ENCODE measurements around the gene SH3BP2.

Gene SH3BP2

DNA sequence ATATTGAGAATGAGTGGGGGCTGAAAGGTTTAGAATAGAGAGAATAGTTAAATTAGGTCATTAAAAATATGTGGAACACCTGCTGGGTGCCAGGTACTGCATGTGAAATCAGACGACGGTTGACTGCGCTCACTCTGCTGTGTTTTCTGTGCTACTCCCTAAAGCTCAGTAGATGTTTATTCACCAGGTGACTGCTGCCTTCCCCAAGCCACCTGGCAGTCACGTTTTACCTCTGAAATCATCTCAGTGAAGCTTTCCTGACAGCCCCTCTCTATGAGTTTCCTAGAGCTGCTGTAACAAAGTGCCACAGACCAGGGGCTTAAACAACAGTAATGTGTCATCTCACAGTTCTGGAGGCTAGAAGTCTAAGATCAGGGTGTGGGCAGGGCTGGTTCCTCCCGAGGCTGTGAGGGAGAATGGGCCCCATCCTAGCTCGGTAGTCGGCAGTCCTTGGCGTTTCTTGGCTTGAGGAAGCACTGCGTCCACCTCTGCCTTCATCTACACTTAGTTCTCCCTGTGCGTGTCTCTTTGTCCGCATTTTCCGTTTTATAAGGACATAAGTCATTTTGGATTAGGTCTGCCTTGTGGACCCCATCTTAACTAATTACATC is 76.1 kb downstream of the SH3BP2 start:
- Histone ChIP-seq H3K27me3 (replicated peaks; ENCODE audit: control insufficient read depth, insufficient read depth, low read length) (no peaks in the 10 kb centered on the region), H3K36me3 (ENCODE audit: control insufficient read depth, insufficient read depth, low read length) (no peaks in the 10 kb centered on the region), H3K4me3 (replicated peaks; ENCODE audit: low read depth, low read length) (no peak overlapping the region)
- no peak for DNase-seq (ENCODE audit: extremely low read depth, insufficient read length)
- TF ChIP-seq, protein P1, sequence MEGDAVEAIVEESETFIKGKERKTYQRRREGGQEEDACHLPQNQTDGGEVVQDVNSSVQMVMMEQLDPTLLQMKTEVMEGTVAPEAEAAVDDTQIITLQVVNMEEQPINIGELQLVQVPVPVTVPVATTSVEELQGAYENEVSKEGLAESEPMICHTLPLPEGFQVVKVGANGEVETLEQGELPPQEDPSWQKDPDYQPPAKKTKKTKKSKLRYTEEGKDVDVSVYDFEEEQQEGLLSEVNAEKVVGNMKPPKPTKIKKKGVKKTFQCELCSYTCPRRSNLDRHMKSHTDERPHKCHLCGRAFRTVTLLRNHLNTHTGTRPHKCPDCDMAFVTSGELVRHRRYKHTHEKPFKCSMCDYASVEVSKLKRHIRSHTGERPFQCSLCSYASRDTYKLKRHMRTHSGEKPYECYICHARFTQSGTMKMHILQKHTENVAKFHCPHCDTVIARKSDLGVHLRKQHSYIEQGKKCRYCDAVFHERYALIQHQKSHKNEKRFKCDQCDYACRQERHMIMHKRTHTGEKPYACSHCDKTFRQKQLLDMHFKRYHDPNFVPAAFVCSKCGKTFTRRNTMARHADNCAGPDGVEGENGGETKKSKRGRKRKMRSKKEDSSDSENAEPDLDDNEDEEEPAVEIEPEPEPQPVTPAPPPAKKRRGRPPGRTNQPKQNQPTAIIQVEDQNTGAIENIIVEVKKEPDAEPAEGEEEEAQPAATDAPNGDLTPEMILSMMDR (IDR thresholded peaks at IDR 0.05; ENCODE audit: insufficient read depth, low read length, poor library complexity, severe bottlenecking), result no peak

GRCh38 chr4:2869659-2870058 is 76.8 kb downstream of the SH3BP2 start:
- Histone ChIP-seq H3K36me3 (ENCODE audit: control insufficient read depth, insufficient read depth, low read length) (no peaks in the 10 kb centered on the region), H3K27me3 (replicated peaks; ENCODE audit: control insufficient read depth, insufficient read depth, low read length) (no peaks in the 10 kb centered on the region), H3K4me3 (replicated peaks; ENCODE audit: low read depth, low read length) (no peak overlapping the region)
- DNase-seq (ENCODE audit: extremely low read depth, insufficient read length), result no peak
- TF ChIP-seq, protein P1 (IDR thresholded peaks at IDR 0.05; ENCODE audit: insufficient read depth, low read length, poor library complexity, severe bottlenecking), result no peak

DNA sequence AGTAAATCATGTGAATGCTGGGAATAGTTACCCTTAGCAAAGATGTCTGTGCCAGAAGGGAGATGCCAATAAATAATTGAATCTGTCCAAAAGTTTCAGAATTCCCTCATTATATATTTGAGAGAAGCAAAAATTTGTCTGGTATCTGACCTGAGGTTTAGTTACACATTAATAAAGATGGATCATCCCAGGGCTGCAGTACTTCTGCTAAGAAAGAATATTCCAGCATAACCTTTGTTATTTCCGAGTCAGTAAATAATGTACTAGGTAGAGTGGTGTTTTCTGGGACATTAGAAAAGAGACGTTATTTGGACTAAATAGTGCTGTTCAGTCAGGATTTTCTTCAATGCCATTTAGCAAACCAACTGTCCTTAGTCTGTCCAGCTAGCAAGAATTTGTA is 77.2 kb downstream of the SH3BP2 start:
- H3K4me3 ChIP-seq (replicated peaks; ENCODE audit: low read depth, low read length), result no peak overlapping the region
- DNase-seq (ENCODE audit: extremely low read depth, insufficient read length), result no peak
- TF ChIP-seq, protein P1 (IDR thresholded peaks at IDR 0.05; ENCODE audit: insufficient read depth, low read length, poor library complexity, severe bottlenecking), result no peak
- no peaks in the 10 kb centered on the region for H3K36me3 ChIP-seq (ENCODE audit: control insufficient read depth, insufficient read depth, low read length)
- H3K27me3 ChIP-seq (replicated peaks; ENCODE audit: control insufficient read depth, insufficient read depth, low read length), result no peaks in the 10 kb centered on the region

- no peak for DNase-seq (ENCODE audit: extremely low read depth, insufficient read length)
- H3K4me3 ChIP-seq (replicated peaks; ENCODE audit: low read depth, low read length), result no peak overlapping the region
- 0 out of 2 replicates have a peak, but pooled peaks cover 3% of the 10 kb centered on the region for H3K36me3 ChIP-seq (ENCODE audit: control insufficient read depth, insufficient read depth, low read length)
- no peaks in the 10 kb centered on the region for H3K27me3 ChIP-seq (replicated peaks; ENCODE audit: control insufficient read depth, insufficient read depth, low read length)
- TF ChIP-seq, protein P1 (IDR thresholded peaks at IDR 0.05; ENCODE audit: insufficient read depth, low read length, poor library complexity, severe bottlenecking), result no peak
Measured at GRCh38 chr4:2871466-2871865, 78.6 kb downstream of the SH3BP2 start.

DNA sequence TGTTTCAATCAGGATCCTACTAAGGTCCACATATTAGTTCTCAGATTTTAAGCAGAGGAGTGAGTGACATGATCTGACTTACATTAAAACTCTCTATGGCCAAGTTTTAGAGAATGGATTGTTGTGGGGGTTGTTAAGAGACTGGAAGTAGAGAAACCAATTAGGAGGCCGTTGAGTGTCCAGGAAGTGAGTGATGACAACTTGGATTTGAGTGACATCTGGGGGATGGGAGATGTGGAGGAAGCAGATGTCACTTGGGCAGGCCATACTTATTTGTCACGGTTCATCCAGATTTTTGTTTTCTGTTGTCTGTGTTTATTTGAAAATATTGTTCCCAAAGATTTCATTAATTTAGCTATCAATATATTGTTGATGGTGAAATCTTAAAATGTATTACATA is 79.0 kb downstream of the SH3BP2 start:
- no peaks in the 10 kb centered on the region for H3K27me3 ChIP-seq (replicated peaks; ENCODE audit: control insufficient read depth, insufficient read depth, low read length)
- peaks cover 4% of the 10 kb centered on the region; the same call in 1 of the 2 replicates for H3K36me3 ChIP-seq (ENCODE audit: control insufficient read depth, insufficient read depth, low read length)
- DNase-seq (ENCODE audit: extremely low read depth, insufficient read length), result no peak
- TF ChIP-seq, protein P1 (IDR thresholded peaks at IDR 0.05; ENCODE audit: insufficient read depth, low read length, poor library complexity, severe bottlenecking), result no peak
- no peak overlapping the region for H3K4me3 ChIP-seq (replicated peaks; ENCODE audit: low read depth, low read length)

DNA sequence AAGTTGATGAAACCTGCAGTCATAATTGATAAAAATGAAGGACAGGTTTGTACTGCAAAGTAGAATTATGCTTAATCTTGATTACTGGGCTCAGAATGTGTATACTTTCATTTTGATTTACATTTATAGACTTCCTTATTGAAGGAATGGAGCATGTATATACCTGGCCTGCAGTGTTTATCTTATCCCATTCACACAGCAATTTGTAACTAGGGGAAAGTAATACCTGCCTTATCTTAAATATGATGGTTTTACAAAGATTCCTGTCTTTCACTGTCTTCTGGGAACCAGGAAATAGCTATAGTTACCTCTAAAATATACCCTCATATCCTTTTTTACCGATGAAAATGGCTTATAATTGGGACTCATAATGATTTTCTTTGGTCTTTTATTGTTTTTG is 80.4 kb downstream of the SH3BP2 start:
- peaks cover 8% of the 10 kb centered on the region; the same call in 1 of the 2 replicates for H3K36me3 ChIP-seq (ENCODE audit: control insufficient read depth, insufficient read depth, low read length)
- DNase-seq (ENCODE audit: extremely low read depth, insufficient read length), result no peak
- H3K27me3 ChIP-seq (replicated peaks; ENCODE audit: control insufficient read depth, insufficient read depth, low read length), result no peaks in the 10 kb centered on the region
- H3K4me3 ChIP-seq (replicated peaks; ENCODE audit: low read depth, low read length), result no peak overlapping the region
- TF ChIP-seq, protein P1 (IDR thresholded peaks at IDR 0.05; ENCODE audit: insufficient read depth, low read length, poor library complexity, severe bottlenecking), result no peak
